Right renal pelvis (tissue), 4 donors: ENCODE measurements around the gene KCNB1. TPM values are rescaled to one million over a fixed set of nuclear protein-coding genes. Genes with fewer than 3 reads are reported as not detected.

Experiments
- DNase-seq, 4 donors: peaks; one replicate each; pipeline ENCODE4 v3.0.0-alpha.2; 2013; ENCODE audit warnings: low read depth in 4 of 4, low spot score in 3 of 4, missing footprints in 1 of 4
- polyA plus RNA-seq, 4 donors: library from polyadenylated mRNA; unstranded; fragments of 120-200 nt; gene quantifications; one replicate each; pipeline ENCODE4 v1.2.1, GENCODE V29; 2013; ENCODE audit not compliant: insufficient read length in 4 of 4

KCNB1 gene
- polyA plus RNA-seq, 4 donors: 0.39 to 0.53 (median 0.40) TPM

DNA sequence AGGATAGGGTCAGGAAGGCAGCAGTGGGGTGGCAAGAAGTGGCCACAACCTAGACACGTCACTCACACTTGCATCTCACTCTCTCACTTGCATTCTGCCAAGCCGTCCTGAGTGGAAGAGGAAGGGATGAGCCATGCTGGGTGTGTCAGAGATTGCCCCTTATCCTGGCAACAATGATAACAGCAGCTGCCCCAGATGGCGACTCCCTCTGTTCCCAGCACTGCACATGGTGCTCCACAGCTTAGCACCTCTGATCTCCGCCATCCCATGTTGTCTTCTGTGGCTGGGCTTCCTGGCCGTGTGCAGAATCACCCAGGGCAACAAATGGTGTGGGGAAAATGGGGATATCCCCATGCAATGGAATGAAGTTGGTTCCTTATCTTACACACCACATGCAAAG, 11.1 kb downstream of the KCNB1 start:
- no peak for DNase-seq

DNA sequence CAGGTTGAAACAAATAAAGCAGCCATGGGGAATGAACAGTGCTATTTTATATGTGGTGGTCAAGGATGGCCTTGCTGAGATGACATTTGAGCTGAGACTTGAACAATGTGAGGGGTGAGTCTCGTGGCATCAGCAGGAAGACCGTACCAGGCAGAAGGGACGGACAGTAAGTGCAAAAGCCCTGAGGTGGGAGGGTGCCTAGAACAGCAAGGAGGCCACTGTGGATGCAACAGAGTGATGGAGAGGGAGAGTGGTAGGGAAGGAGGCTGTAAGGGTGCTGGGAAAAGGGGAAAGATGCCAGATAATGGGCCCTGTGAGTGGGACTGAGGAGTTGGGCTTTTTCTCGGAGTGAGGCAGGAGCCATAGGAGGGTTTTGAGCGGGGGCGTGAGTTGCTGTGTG, 11.5 kb downstream of the KCNB1 start:
- no peak for DNase-seq

DNA sequence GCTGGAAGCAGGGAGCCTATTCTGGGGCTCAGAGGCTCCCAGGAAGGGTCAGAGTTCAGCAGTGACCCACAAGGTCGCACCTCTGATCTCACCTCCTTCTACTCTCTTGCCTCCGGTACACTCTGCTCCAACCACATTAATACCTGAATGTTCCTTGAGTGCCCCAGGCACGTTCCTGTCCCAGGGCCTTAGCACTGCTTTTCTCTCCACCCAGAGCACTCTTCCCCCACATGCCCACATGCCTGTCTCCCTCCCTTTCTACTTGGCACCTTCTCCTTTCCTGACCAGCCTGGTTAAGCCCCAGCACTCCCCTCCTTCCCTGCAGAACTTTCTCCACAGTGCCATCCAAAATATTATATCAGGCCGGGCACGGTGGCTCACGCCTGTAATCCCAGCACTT, 13.4 kb downstream of the KCNB1 start:
- DNase-seq: no peak

DNA sequence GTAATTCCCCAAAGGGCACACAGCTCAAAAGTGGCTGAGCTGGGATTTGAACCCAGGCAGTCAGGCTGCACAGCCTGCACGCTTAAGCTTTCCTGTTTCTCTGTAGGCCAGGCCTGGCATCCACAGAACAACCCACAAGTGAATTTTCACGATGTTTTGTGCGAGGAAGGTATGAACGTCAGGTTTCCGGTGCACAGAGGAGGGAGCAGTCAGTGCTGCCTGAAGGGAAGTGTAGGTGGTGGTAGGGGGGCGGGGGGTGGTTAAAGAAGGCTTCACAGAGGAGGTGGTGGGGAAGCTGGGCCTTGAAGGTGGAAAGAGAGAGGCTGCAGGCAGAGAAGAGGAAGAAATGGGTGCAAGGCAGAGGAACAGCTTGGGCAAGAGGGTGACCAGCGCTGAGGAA, 14.1 kb downstream of the KCNB1 start:
- no peak for DNase-seq

DNA sequence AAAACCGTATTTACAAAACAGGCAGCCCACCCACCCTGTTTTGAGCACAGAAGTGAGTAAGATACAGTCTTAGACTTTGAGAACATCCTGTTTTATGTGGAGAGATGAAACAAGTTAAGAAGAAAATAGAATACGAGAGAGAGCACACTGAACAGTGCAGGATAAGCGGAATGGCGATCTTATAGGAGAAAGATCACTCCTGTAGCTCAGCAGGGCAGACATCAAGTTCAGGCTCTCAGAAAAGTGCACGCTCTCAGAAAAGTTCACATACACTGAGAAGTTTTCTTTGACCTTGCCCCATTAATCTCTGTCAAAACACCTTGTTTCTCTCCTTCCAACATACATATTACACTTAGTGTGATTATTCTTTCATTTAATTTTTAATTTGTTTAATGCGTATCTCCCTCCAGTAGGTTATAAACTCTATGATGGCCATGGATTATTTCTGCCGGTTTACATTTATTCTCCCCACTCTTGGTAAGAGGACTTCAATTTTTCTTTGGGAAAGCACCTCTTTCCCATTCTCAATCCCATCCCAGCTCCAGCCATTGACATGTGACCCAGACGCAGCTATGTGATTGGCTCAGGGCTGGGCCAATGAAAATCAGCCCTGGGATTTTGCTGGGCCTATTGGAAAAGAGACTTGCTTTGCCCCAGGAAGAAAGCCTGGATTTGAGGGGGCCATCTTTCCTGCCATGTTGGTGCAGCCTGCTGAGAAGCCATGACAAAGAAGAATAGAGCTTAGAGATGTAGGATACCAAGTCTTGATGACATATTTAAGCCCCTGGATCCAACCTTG, 16.2 kb downstream of the KCNB1 start:
- DNase-seq: no peak

DNA sequence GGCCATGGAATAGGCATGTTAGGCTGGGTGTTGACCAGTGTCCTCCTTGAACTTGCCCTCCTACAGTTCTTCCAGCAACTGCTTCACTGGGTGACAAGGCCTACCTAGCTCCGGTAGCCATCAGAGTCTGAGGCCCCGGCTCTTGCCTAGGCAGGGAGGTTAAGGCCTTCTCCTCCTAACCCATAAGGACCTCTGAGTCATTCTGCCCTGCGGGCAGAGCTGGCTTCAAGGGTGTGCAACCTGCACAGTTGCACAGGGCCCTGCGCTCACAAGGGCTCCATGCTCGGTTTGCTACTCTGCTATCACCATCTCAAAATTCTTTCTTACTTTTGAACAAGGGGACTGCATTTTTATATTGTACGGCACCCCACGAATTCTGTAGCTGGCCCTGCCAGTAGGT, 17.9 kb downstream of the KCNB1 start:
- no peak for DNase-seq

DNA sequence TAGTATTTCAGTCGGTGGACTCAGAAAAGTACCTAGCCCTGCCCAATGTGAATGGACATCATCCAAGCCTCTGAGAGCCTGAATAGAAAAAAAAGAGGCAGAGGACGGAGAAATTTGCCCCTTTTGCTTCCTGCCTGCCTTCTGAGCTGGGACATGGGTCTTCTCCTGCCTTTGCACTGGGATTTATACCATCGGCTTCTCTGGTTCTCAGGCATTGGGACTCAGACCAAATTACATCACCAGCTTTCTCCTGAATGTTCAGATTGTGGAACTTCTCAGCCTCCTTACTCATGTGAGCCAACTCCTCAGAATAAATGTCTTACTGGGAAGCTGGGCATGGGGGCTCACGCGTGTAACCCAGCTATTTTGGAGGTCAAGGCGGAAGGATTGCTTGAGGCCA, 19.8 kb downstream of the KCNB1 start:
- DNase-seq: no peak

DNA sequence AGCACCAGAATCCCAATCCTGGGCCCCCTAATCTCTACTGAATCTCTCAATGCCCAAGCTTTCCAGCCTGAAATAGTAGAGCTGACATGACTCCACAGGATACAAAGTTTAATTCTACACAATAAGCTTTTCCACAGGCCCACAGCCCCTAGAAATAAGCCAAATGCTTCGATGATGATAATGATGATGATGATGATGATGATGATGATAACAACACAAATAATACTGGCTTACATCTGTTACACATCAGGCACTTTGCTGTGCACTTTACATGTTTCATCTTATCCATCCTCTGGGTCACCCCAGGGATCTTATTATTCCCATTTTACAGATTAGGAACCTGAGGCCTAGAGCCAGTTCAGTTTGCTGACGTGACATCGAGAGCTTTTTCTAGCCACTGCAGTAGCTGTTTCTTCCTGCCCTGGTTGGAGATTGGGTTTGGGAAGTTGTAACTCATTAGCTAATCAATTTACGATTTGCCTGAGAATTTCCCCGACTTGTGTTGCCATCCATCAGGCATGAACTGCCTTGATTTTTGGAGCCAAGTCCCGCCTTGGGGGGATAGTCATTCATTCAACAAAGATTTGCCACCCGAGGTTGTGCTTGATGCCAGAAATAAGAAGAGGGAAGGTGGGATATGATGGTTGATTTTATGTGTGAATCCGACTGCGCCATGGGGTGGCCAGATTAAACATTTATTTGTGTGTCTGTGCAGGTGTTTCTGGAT, 20.4 kb downstream of the KCNB1 start:
- DNase-seq: no peak

DNA sequence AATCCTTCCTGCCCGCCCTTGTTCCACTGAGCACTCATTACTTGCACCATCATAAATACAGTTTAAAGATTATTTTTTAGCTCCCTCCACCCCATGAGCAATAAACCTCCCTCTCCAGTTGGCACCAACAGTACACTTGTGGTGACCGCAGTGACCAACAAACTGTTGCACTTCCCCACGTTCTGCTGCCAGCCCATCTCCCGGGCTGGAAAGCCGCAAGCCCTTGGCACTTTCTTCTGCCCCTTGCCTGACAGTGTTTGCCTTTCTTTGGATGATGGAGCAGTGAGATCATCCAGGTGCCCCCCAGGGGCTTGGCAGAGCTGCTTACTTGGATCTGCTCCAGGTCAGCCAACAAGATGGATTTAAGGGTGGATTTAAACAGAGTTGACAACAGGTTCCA, 21.6 kb downstream of the KCNB1 start:
- DNase-seq: no peak

DNA sequence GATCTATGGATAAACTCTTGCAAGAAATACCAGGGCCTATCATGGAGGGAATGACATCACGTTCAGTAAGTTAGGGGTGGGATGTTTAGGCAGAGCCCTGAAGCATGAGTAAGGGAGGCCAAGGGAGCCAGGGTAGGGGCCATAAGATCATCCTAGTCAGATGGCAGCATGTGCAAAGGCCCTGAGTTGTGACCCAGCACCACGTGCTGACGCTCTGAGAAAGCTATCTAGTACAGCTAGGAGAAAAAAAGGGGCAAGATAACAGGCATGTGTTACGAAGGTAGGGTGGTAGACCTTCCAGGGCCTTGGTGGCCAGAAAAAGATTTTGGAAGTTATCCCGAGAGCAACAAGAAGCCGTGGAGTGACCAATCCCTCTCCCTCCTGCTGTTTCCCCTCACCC, 22.3 kb downstream of the KCNB1 start:
- no peak for DNase-seq

DNA sequence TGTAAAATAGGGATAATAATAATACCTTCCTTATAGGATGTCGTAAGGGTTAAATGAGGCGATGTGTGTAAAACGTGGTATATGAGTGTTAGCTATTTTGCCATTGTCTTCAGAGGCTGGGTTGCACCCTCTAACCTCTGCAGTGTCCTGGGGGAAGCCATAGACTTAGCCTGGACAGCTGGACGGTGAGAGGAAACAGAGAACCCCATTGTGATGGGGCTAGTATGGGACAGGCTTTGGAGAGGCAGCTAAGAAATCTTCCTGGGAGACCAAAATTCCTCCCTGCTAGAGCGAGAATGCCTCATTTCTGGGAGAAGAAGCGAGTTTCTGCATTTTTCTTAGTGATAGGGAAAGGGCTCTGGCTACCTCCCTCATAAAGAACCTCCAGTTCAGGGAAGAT, 22.8 kb downstream of the KCNB1 start:
- DNase-seq: no peak

DNA sequence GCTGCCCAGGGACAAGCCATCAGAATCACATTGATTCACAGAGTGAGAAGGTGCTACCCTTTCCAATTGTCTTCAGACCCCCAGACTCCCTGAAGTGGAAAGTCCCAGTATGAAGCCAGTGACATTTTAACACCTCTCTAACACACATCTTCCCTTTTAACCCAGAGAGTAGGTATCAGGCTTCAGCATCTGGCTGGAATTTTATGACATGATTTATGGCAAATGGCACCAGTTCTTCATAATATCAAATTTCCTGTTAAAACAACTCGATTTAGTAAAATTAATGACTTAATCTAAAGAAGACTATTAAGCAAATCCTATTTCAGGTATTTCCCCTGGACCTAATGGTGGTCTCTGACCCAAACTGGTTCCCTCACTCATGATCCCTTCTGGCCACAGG, 25.0 kb downstream of the KCNB1 start:
- peak in 1 of 4 donors; percentile 18 for DNase-seq

DNA sequence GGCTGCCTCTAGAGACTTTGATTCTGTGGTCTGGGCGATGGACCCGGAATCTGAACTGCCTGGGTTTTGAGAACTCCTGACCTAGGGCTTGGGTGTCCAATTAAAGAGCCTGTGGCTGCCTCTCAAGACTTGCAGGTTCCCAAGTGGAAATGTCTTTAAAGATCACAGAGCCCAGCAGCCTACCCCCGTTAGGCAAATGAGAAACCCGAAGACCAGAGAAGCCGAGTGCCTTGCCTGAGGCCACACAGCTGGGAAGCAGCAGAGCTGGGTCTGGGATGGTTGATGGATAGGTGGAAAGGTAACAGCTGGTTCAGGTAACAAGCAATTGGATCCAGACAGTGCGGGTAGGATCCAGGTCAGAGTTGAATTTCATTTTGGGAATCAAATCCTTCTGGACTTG, 25.8 kb downstream of the KCNB1 start:
- DNase-seq: no peak

DNA sequence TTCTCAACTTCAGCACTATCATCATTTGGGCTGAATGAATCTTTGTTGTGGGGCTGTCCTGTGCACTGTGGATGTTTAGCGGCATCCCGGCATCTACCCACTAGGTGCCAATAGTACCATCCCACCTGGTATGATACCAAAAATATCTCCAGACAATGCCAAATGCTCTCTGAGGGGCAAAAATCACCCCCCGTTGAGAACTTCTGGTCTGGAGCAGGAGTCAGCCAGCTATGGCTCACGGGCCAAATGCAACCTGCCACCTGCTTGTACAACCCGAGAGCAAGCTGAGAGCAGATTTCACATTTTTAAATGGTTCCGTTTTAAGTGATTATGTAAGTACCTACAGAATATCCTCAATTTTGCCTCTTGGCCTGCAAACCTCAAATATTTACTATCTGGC, 26.8 kb downstream of the KCNB1 start:
- DNase-seq: no peak

DNA sequence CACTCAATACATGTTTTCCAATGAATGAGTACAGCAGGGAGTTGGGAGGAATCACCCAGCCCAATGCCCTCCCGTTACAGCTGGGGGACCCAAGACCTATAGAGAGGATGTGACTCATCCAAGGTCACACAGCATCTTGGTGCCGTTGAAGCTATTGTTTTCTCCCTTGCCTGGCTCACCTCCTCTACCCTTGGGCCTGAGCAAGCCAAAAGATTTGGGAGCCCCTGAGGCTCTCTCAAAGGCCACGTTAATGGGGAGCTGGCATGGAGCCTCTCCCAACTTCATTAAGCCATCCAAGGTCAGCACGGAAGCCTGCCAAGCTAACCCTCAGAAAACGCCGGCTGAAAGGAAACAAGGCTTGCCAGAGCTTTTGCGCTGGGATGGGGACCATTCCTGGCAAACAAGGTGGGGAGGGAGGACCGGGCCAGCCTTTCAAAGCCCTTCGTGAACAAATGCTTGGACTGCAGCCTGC, 30.4 kb downstream of the KCNB1 start:
- no peak for DNase-seq

DNA sequence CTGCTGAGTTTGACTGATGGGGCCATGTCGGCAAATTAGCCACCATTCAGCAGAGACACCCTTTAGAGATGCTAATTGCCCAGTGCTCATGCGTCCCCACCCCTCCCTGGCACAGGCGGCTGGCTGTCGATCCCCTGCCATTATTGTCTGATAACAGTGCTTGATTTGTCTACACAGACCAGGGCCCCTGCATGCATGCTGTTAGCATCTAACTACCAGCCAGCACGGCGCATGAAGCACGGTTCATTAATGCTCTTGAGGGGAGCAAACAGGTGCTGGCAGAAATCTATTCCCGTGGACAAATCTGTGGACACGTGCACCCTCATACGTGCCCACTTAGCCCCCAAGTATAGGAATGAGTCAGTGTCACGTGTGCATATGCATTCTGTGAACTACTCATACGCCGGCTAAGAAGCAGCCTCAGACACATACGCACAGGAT, 32.2 kb downstream of the KCNB1 start:
- no peak for DNase-seq

DNA sequence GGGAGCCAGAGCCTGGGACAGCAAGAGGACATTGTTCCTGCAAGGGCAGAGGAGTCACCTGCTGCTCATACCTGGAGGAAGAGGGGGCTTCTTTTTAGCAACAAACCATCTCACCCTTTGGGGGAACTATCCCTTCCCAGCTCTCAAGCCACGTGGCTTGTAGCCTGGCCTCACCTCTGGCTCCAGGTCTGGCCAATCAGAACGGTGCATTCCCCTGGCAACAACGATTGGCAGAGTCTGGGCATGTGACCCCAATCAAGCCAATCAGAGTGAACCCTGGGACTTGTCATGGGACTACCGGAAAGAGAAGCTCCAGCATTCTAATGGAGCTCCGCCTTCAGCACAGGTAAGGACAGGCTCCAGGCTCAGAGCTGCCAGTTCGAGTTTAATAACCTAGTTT, 33.6 kb downstream of the KCNB1 start:
- DNase-seq: no peak

DNA sequence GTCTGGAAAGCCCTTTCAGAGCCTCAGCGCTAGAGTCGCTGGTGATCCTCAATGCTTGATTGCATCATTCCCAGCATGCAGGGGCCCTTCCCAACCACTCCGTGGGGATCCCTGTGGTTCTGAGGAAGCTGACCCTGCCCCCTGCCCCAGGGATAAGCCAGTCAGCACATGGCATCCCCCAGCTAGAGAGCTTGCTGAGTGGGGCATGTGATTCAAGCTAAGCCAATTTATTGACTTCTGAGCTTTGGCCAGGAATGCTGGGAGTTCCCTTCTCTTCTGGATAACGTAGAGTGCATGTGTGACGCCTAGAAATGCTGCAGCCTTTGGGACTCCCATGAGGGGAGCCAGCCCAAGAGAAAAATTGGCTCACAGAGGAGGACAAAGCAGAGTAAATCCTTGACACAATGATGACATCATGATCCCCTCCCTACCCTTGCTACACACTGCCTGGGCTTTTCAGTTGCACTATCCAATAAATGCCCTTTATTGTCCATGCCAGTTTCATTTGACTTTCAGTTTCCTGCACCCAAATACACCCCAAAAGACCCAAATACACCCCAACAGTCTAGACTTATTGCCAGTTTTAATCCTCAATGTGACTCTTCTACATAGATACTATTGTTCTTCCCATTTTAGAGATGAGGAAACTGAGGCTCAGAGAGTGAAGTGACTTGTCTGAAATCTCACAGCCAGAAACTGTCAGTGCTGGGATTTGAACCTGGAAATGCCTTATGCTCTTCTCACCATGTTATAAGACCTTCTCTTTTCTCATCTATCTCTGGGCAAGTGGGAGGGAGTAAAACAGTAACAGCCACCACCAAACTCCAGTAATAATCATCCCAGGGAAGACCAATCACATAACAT, 34.3 kb downstream of the KCNB1 start:
- no peak for DNase-seq

DNA sequence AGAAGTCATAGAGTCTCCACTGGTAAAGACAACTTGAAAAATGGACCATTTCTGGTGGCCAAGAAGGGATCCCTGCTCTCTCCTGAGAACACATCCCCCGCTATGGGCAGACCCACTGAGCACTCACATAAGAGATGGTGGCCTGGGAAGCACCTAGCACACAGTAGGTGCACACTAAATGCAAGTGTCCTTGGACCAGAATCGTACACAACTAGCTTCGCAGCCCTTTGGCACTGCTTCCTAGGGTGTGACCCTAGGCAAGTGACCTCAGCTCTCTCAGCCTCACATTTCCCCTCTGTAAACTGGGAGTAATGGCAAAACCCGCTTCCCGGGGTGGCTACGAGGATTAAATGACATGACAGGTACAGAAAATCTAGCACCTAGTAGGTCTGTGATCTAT, 35.1 kb downstream of the KCNB1 start:
- no peak for DNase-seq

DNA sequence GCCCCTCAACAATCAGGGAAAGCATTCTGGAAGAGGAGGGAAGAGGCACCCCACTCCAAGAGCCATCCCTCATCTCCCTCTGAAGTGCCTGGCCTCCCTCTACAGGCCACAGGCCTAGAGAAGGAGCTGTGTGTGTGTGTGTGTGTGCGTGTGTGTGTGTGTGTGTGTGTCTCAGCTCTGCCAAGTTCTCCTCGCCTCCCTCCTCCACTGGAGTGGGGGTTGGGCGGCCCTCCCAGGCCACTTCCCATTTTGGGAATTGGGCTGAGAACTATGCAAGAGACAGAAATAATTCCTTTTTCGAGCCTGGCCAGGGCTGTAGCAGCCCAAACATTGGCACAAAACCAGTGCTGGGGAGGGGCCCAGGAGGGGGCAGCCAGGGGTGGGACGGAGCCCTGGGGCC, 35.7 kb downstream of the KCNB1 start:
- DNase-seq: peak; percentile 21 to 62 (median 44)

DNA sequence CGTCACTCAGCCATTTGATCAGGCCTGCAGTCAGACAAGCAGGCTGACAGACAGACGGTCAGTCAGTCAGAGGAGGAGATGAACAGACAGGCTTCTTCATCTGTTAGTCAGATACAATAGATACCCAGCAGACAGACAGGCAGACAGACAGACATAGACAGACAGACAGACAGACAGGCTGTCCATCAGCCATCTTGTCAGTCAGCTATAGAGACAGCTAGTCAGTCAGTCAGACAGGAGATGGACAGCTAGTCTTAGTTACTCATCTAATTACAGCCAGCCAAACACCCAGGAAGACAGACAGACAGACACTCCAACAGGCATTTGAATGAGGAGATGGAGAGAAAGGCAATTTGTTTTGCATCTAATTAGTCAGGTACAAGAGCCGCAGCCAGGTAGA, 36.4 kb downstream of the KCNB1 start:
- no peak for DNase-seq
